Measurements from ENCODE around the gene CDCP1. TPM values are rescaled to one million over a fixed set of nuclear protein-coding genes. Genes with fewer than 3 reads are reported as not detected.

CDCP1 gene
- total RNA-seq, 1 donor: 32.8 TPM

DNA sequence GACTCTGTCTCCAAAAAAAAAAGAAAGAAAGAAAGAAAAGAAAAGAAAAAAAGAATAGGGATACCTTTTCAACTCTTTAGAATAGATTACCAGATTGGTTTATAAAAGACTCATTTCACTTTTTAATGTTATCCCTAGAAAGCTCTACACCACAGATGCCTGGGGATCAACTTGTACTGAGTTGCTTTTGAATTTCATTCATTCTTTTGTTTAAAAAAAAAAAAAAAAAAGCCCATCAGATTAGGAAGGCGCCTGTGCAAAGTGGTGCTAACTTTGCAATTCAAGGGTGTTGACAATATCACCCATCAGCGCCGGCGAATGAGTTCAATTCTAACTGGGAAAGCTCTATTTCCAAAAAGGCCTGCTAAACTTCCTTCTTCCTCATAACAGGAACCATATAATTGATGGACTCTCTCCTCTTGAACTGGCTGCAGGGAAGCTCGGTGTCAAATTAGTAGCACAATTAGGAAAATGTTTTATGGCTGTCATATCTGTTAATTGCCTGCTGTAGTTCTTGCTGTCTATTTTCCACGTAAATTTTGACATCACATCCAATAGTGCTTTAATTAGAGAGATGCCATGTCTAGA is 48.8 kb downstream of the CDCP1 start:
- no peak overlapping the region for H3K4me3 ChIP-seq (ENCODE audit: low read depth, low read length)
- TF ChIP-seq, protein P1, sequence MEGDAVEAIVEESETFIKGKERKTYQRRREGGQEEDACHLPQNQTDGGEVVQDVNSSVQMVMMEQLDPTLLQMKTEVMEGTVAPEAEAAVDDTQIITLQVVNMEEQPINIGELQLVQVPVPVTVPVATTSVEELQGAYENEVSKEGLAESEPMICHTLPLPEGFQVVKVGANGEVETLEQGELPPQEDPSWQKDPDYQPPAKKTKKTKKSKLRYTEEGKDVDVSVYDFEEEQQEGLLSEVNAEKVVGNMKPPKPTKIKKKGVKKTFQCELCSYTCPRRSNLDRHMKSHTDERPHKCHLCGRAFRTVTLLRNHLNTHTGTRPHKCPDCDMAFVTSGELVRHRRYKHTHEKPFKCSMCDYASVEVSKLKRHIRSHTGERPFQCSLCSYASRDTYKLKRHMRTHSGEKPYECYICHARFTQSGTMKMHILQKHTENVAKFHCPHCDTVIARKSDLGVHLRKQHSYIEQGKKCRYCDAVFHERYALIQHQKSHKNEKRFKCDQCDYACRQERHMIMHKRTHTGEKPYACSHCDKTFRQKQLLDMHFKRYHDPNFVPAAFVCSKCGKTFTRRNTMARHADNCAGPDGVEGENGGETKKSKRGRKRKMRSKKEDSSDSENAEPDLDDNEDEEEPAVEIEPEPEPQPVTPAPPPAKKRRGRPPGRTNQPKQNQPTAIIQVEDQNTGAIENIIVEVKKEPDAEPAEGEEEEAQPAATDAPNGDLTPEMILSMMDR (IDR thresholded peaks at IDR 0.05; ENCODE audit: insufficient read depth, low read length): no peak
- DNase-seq (ENCODE audit: low read depth): no peak

DNA sequence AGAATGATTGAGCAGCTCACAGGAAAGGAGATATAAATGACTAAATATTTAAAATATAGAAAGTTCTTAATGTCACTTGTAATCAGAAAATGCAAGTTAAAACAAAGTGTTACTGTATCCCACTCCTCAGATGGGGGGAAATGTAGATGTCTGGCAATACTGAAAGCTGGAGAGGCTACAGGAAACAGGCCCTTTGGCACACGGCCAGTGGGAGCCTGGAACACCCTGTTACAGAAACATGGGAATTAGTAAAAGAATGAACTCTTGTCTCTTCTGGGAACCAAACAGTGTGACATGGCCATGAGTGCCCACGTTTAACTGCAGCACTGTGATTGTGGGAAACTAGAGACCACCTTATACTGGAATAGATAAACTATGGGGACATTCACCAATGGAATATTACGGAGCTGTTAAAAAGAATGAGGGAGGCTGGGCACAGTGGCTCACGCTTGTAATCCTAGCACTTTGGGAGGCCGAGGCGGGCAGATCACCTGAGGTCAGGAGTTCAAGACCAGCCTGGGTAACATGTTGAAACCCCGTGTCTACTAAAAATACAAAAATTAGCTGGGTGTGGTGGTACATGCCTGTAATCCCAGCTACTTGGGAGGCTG is 50.2 kb downstream of the CDCP1 start:
- H3K4me3 ChIP-seq (ENCODE audit: low read depth, low read length): no peak overlapping the region
- TF ChIP-seq, protein P1 (IDR thresholded peaks at IDR 0.05; ENCODE audit: insufficient read depth, low read length): no peak
- peak; percentile 28 for DNase-seq (ENCODE audit: low read depth)

DNA sequence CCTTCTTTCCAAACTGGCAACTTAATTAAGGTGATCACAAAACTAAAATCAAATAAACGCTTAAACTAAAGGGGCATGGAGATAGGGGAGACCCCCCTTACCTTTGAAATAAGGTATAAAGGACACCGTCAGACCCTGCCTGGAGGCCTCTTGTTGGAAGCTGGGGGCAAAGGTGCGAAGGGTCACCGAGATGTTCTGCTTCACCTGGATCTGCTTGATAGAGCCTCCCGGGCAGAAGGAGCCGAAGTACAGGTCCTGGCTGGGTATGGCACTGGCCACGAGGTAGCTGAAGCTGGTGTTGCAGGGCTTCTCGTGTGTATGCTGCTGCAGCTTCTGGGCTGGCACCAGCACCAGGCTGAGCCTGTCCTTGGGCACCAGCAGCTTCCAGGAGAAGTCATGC is 53.0 kb downstream of the CDCP1 start:
- no peak overlapping the region for H3K4me3 ChIP-seq (ENCODE audit: low read depth, low read length)
- DNase-seq (ENCODE audit: low read depth): no peak
- TF ChIP-seq, protein P1 (IDR thresholded peaks at IDR 0.05; ENCODE audit: insufficient read depth, low read length): no peak

DNA sequence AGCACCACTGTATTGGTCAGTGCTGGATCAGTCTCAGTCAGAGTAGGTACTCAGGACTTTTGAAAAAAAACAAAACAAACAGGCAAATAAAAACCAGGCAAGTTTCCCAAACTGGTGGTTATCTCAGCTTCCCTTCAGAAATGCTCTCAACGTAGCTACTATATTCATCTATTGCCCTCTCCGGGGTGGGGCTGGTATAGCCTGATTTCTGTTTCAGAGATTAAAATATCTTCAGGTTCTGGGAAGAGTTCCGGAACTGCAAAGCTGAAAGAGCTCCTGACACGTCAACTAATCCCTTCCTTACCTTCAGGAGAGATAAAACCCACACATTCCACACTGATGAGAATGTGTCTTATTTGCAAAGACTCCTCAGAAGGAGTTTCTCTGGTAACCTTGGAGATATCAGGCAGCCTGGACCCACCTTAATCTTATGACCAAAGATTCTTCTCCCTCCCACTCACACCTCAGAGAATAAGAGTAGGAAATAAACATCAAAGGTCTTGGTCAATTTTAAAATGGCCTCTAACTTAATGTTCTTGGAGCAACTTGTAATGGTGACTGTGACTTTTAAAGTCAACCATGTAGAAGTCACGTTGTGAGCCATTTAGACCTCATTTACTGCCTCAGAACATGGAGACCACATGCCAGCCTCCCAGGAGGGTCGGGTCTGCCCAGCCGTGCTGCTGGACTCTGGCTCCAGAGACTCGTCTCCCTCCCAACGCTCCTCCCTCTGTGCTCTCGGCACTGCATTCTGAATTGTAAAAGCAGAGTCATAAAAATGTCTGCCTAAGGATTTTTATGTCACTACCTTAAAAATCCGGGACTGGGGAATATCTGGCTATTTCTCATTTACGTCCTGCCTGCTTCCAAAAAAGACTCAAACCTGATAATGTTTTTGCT is 53.8 kb downstream of the CDCP1 start:
- H3K4me3 ChIP-seq (ENCODE audit: low read depth, low read length): no peak overlapping the region
- TF ChIP-seq, protein P1 (IDR thresholded peaks at IDR 0.05; ENCODE audit: insufficient read depth, low read length): peak; percentile 12
- peak; percentile 75 for DNase-seq (ENCODE audit: low read depth)

DNA sequence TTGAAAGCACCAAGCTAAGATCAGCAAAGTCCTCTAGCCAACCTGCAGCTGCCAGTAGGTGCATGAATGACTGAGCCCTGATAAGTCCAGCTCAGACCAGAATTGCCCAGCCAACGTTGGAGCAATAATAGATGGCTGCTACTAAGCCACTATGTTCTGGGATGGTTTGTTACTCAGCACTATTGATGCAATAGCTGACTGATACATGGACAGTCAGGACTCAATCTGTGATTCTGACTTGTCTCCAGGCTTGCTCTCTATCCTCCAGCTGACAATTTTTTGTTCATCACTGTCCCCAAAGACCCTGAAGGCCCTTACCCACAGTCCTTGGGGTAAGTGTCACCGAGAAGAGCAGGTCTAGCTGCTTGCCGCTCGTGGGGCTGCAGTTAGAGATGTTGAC is 55.3 kb downstream of the CDCP1 start:
- TF ChIP-seq, protein P1 (IDR thresholded peaks at IDR 0.05; ENCODE audit: insufficient read depth, low read length): no peak
- DNase-seq (ENCODE audit: low read depth): no peak
- no peak overlapping the region for H3K4me3 ChIP-seq (ENCODE audit: low read depth, low read length)

- no peak overlapping the region for H3K4me3 ChIP-seq (ENCODE audit: low read depth, low read length)
- DNase-seq (ENCODE audit: low read depth): no peak
- TF ChIP-seq, protein P1 (IDR thresholded peaks at IDR 0.05; ENCODE audit: insufficient read depth, low read length): no peak
These were observed 57.4 kb downstream of the CDCP1 start for GRCh38 chr3:45088543-45089358.

Data from fibroblast of the aortic adventitia (primary cell).